IMR-90 (cell line): ENCODE results near the gene MRPL19. TPM values are rescaled to one million over a fixed set of nuclear protein-coding genes. Genes with fewer than 3 reads are reported as not detected.

ENCODE experiments used
- ATAC-seq: fragments of 200-7000 bp; cut with Tn5 transposase; 2 replicates; pipeline ENCODE4 v1.9.1; 2020; ENCODE audit warnings: low read depth, mild to moderate bottlenecking, moderate library complexity
- BruUV-seq: library from RNA; stranded (reverse); fragments of 400-500 nt; replicated peaks from 2 replicates; lab custom pipeline; 2021; lab: Mats Ljungman, UMichigan
- CTCF ChIA-PET: fragments of 300-600 bp; formaldehyde crosslinking; extraction: SDS; loops from one replicate; lab custom pipeline; 2021; ENCODE audit warnings: antibody characterized with exemption; lab: Yijun Ruan, JAX
- POLR2A ChIA-PET: fragments of 300-600 bp; sonication (Branson Sonifier 250); formaldehyde crosslinking; loops from one replicate; lab custom pipeline; 2022; ENCODE audit warnings: antibody characterized with exemption; ENCODE audit not compliant: unreplicated experiment; lab: Charles Lee
- DNase-seq: peaks from one replicate; pipeline ENCODE4 v3.0.0; 2013
- H2AFZ ChIP-seq: replicated peaks from 2 replicates; pipeline ENCODE3; 2013; ENCODE audit warnings: low read length, mild to moderate bottlenecking; ENCODE audit not compliant: poor library complexity
- H2AK5ac ChIP-seq: 2 replicates; pipeline ENCODE4 v1.6.1; 2013; ENCODE audit warnings: low read depth, low read length, inconsistent platforms
- H2AK9ac ChIP-seq: replicated peaks from 2 replicates; pipeline ENCODE3; 2013; ENCODE audit warnings: mild to moderate bottlenecking, low read depth, low read length, moderate library complexity; ENCODE audit not compliant: poor library complexity
- H2BK120ac ChIP-seq: 2 replicates; pipeline ENCODE4 v1.6.1; 2013; ENCODE audit warnings: low read depth, low read length, inconsistent platforms
- H2BK15ac ChIP-seq: 3 replicates; pipeline ENCODE4 v1.6.1; 2013; ENCODE audit warnings: low read depth, low read length, inconsistent platforms
- H2BK20ac ChIP-seq: 2 replicates; pipeline ENCODE4 v1.6.1; 2013; ENCODE audit warnings: low read depth, mild to moderate bottlenecking, inconsistent platforms, low read length, moderate library complexity
- H2BK5ac ChIP-seq: 2 replicates; pipeline ENCODE4 v1.6.1; 2013; ENCODE audit warnings: mild to moderate bottlenecking, low read depth, low read length, inconsistent platforms; ENCODE audit not compliant: poor library complexity, severe bottlenecking
- H3K14ac ChIP-seq: replicated peaks from 2 replicates; pipeline ENCODE4 v1.6.1; 2013; ENCODE audit warnings: low read depth, low read length, inconsistent platforms
- H3K18ac ChIP-seq: 2 replicates; pipeline ENCODE4 v1.6.1; 2013; ENCODE audit warnings: low read depth, low read length, control low read depth
- H3K23ac ChIP-seq: 2 replicates; pipeline ENCODE4 v1.6.1; 2013; ENCODE audit warnings: low read depth, low read length, inconsistent platforms
- H3K27ac ChIP-seq: 2 replicates; pipeline ENCODE4 v1.5.1; 2013; ENCODE audit warnings: mild to moderate bottlenecking, control low read depth, low read length; ENCODE audit not compliant: insufficient read depth
- H3K27me3 ChIP-seq: 2 replicates; pipeline ENCODE4 v1.6.1; 2013; ENCODE audit warnings: low read length; ENCODE audit not compliant: control insufficient read depth, insufficient read depth
- H3K36me3 ChIP-seq: 2 replicates; pipeline ENCODE4 v1.6.1; 2013; ENCODE audit warnings: low read length, mixed read lengths; ENCODE audit not compliant: control insufficient read depth, insufficient read depth
- H3K4ac ChIP-seq: 2 replicates; pipeline ENCODE4 v1.6.1; 2013; ENCODE audit warnings: low read depth, low read length, inconsistent platforms
- H3K4me1 ChIP-seq: 2 replicates; pipeline ENCODE4 v1.6.1; 2013; ENCODE audit warnings: low read length, mixed read lengths; ENCODE audit not compliant: control insufficient read depth, insufficient read depth
- H3K4me2 ChIP-seq: 2 replicates; pipeline ENCODE4 v1.6.1; 2013; ENCODE audit warnings: low read depth, mild to moderate bottlenecking, control low read depth, low read length, moderate library complexity
- H3K4me3 ChIP-seq: 2 replicates; pipeline ENCODE4 v1.5.1; 2013; ENCODE audit warnings: low read depth, mild to moderate bottlenecking, control low read depth, low read length, moderate library complexity; ENCODE audit not compliant: insufficient read depth
- H3K56ac ChIP-seq: 2 replicates; pipeline ENCODE4 v1.6.1; 2013; ENCODE audit warnings: low read length, inconsistent platforms; ENCODE audit not compliant: insufficient read depth; ENCODE audit errors: extremely low read depth
- H3K79me1 ChIP-seq, 2 experiments: 2 replicates each; pipeline ENCODE4 v1.6.1; 2013; ENCODE audit warnings: low read length in 2 of 2, inconsistent platforms in 1 of 2, low read depth in 1 of 2
- H3K9ac ChIP-seq: 2 replicates; pipeline ENCODE4 v1.6.1; 2013; ENCODE audit warnings: low read depth, low read length, control low read depth
- H3K9me1 ChIP-seq: 2 replicates; pipeline ENCODE4 v1.6.1; 2013; ENCODE audit warnings: low read length, inconsistent platforms; ENCODE audit not compliant: insufficient read depth
- H3K9me3 ChIP-seq: 2 replicates; pipeline ENCODE4 v1.6.1; 2013; ENCODE audit warnings: low read length; ENCODE audit not compliant: control insufficient read depth, insufficient read depth
- H4K20me1 ChIP-seq: 2 replicates; pipeline ENCODE4 v1.6.1; 2013; ENCODE audit warnings: low read length, inconsistent platforms; ENCODE audit not compliant: insufficient read depth
- H4K5ac ChIP-seq: 2 replicates; pipeline ENCODE4 v1.6.1; 2013; ENCODE audit warnings: mild to moderate bottlenecking, low read depth, low read length, control low read depth
- H4K8ac ChIP-seq, 2 experiments: 2 replicates each; pipeline ENCODE4 v1.6.1; 2013; ENCODE audit warnings: low read depth in 2 of 2, low read length in 2 of 2, control low read depth in 1 of 2, inconsistent platforms in 1 of 2
- H4K91ac ChIP-seq: 2 replicates; pipeline ENCODE4 v1.6.1; 2013; ENCODE audit warnings: low read depth, low read length, inconsistent platforms; ENCODE audit not compliant: insufficient read depth
- MAZ ChIP-seq: IDR thresholded peaks from 2 replicates; pipeline ENCODE4 v1.6.1; 2012; ENCODE audit warnings: low read depth, mild to moderate bottlenecking, low read length, improper control_type of control experiment, moderate library complexity, borderline replicate concordance
- MXI1 ChIP-seq: IDR thresholded peaks from 2 replicates; pipeline ENCODE4 v1.6.1; 2012; ENCODE audit warnings: low read depth, mild to moderate bottlenecking, low read length, moderate library complexity, borderline replicate concordance
- NFE2L2 ChIP-seq: fragments of 150-350 bp; IDR thresholded peaks from 2 replicates; pipeline ENCODE4 v1.6.1; 2016; ENCODE audit warnings: low read depth, mild to moderate bottlenecking, low read length
- WGBS, 2 experiments: methylation state at CpG; one replicate each; pipeline versions ENCODE4 v1.1.5 to v1.1.7; 2013; ENCODE audit warnings: missing lambda C conversion rate in 2 of 2; ENCODE audit not compliant: insufficient read length in 1 of 2; ENCODE audit errors: extremely low coverage in 2 of 2; 5-methylcytosine and 5-hydroxymethylcytosine counted together
- dilution Hi-C: fragments of 300-500 bp; cut with HindIII; formaldehyde crosslinking; loops from one replicate; pipeline ENCODE4 v1.14.3; 2018; ENCODE audit warnings: low sequenced_read_pairs; ENCODE audit not compliant: unreplicated experiment
- in situ Hi-C: fragments of 300-500 bp; cut with MboI; formaldehyde crosslinking; loops from 3 replicates; pipeline ENCODE4 v1.14.3; 2019; ENCODE audit warnings: low sequenced_read_pairs, inconsistent platforms, mixed read lengths
- intact Hi-C: fragments of 100-400 bp; cut with micrococcal nuclease; formaldehyde crosslinking; loops from 2 replicates; pipeline ENCODE4 v1.10.0; 2022
- polyA plus RNA-seq, 3 experiments: library from polyadenylated mRNA; depleted of rRNA; stranded (reverse); fragments of >200 nt; gene quantifications; 2 replicates each; pipeline ENCODE4 v1.2.3, GENCODE V29; 2012; ENCODE audit warnings: low replicate concordance in 1 of 3
- total RNA-seq: library from RNA; depleted of rRNA; stranded (reverse); fragments of >200 nt; gene quantifications from 2 replicates; pipeline ENCODE4 v1.2.3, GENCODE V29; 2012

MRPL19 gene
- total and polyA plus RNA-seq, 2 of the 4 experiments (the other 2 are of a cell fraction), result 24.8 to 28.5 TPM

- no peak for ATAC-seq
- Histone ChIP-seq H4K8ac (peak overlapping the region; percentile 90 to 93), H3K36me3 (peaks cover 9% of the 10 kb centered on the region), H3K9me1 (0 out of 2 replicates have a peak, but pooled peaks cover 3% of the 10 kb centered on the region), H4K20me1 (no peaks in the 10 kb centered on the region), H2AK9ac (no peak overlapping the region), H3K56ac (peak overlapping the region; percentile 72; the same call in 1 of the 2 replicates), H3K4me1 (no peaks in the 10 kb centered on the region), H2AFZ (peak overlapping the region; percentile 99), H3K4me2 (peak overlapping the region; percentile 53), H3K18ac (peak overlapping the region; percentile 17; the same call in 1 of the 2 replicates), H4K5ac (peak overlapping the region; percentile 87), H2BK20ac (0 out of 2 replicates have a peak overlapping the region, but pooled peaks have one; percentile 38), H3K79me1 (peaks cover 4 to 29% of the 10 kb centered on the region in 2 experiments), H2BK5ac (no peak overlapping the region), H3K9ac (peak overlapping the region; percentile 33; the same call in 1 of the 2 replicates), H2BK120ac (peak overlapping the region; percentile 69), H4K91ac (peak overlapping the region; percentile 54), H3K23ac (no peak overlapping the region; the same call in 1 of the 2 replicates), H3K4me3 (peak overlapping the region; percentile 66), H2BK15ac (no peak overlapping the region), H3K27me3 (no peaks in the 10 kb centered on the region), H2AK5ac (no peak overlapping the region), H3K4ac (peak overlapping the region; percentile 84), H3K27ac (peak overlapping the region; percentile 47), H3K14ac (peak overlapping the region; percentile 93), H3K9me3 (no peaks in the 10 kb centered on the region)
- POLR2A ChIA-PET, result no interaction called here
- in situ Hi-C loops, result no loop called here
- intact Hi-C loops, result loop anchor here (1.0 kb wide), 1 partner anchor 64 kb away; the partner anchor contains the start of gene GCFC2
- BruUV-seq, result no TSS peak
- no peak for DNase-seq
- CTCF ChIA-PET, result no interaction called here
- TF ChIP-seq NFE2L2, result no peak
- TF ChIP-seq MXI1, result no peak
- TF ChIP-seq MAZ, result no peak
- dilution Hi-C loops, result loop anchor here (25.0 kb wide), 1 partner anchor 184 kb away; no protein-coding TSS in a partner anchor
- WGBS, 2 experiments, result 48% methylated on average over 3 of the region's 9 CpGs; no CpG with 5 or more reads in 1 of the 2 experiments
Measured at GRCh38 chr2:75646090-75646582, 447 bp upstream of the MRPL19 start.
